ENCODE data around the gene BMS1.
A peak's percentile ranks its signal among the peaks of the same experiment; 100 is the strongest.

Gene BMS1

DNA sequence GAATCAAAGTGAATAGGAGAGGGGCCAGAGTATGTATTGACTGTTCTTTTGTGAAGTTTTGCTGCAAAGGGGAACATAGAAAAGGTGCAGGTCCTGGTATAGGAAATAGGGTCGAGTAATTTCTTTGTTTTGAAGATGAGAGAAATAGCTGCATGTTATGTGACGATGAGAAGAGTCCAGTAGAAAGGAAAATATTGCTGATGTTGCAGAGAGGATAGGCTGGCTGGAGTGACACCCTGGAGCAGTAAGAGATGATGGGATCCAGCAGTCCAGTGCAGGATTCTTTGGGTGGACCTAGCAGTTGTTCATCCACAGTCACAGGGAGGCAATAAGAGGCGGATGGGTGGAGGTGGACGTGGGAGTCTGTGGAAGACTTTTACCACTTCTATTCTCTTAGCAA is 2.1 kb upstream of the BMS1 start:
- CTCF ChIA-PET = no interaction called here
- TF ChIP-seq NFRKB (IDR thresholded peaks at IDR 0.05) (no peak), TARDBP (IDR thresholded peaks at IDR 0.05) (no peak), HDGF (IDR thresholded peaks at IDR 0.05; ENCODE audit: borderline replicate concordance) (no peak)
- POLR2A ChIA-PET = no interaction called here
- DNase-seq (ENCODE audit: extremely low spot score) = no peak

DNA sequence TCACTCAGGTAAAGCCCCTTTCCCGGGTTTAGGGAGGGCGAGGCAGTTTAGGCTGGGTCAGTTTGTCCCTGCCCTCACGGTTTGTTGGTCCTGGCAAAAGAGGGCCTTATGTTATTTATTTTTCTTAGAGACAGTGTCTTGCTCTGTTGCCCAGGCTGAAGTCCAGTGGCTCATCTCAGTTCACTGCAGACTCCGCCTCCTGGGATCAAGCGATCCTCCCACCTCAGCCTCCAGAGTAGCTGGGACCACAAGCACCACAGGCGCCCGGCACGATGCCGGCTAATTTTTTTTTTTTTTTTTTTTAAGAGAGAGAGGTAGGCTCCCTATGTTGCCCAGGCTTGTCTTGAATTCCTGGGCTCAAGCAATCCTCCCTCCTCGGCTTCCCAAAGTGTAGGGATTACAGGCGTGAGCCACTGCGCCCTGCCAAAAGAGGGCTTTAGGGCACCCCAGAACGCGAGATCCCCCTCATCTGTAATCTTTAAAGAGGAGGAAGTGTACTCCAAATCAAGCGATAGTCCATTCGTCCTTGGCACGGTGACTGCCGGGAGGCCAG is 626 bp upstream of the BMS1 start:
- POLR2A ChIA-PET = interaction anchor here (0.7 to 1.8 kb wide), 6 partner anchors 9 to 29 kb away, joined by 3 to 14 read pairs (median 5); no protein-coding TSS in a partner anchor
- CTCF ChIA-PET = no interaction called here
- no peak for DNase-seq (ENCODE audit: extremely low spot score)
- TF ChIP-seq CTBP1 (IDR thresholded peaks at IDR 0.05; ENCODE audit: borderline replicate concordance) = no peak
- TF ChIP-seq NFRKB (IDR thresholded peaks at IDR 0.05) = no peak
- no peak for TF ChIP-seq L3MBTL2 (conservative IDR thresholded peaks at IDR 0.05)
- no peak for TF ChIP-seq SP1 (IDR thresholded peaks at IDR 0.05)
- no peak for TF ChIP-seq HDGF (IDR thresholded peaks at IDR 0.05; ENCODE audit: borderline replicate concordance)
- no peak for TF ChIP-seq FOXA1 (IDR thresholded peaks at IDR 0.05)
- TF ChIP-seq ARNT (IDR thresholded peaks at IDR 0.05) = no peak
- TF ChIP-seq TARDBP (IDR thresholded peaks at IDR 0.05) = no peak
- TF ChIP-seq LEF1 (IDR thresholded peaks at IDR 0.05; ENCODE audit: borderline replicate concordance) = no peak
- TF ChIP-seq BHLHE40 (IDR thresholded peaks at IDR 0.05; ENCODE audit: borderline replicate concordance) = no peak

DNA sequence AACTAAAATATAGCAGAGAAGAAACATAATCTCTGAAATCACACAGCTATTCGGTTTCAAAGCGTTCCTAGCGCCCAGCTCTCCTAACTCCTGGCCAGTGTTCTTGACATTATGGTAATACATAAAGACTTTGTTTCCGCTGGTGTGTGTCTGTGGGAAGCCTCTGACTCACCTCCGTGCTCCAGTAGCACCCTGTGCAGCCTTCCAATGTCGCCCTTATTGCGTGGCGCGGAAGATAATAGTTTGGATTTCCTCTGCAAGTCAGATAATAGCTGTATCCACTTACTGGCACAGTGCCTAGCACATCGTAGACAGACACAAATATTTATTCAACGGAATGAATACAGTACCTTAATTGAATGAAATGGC is 570 bp downstream of the BMS1 start:
- ChIA-PET POLR2A (interaction anchor here (0.7 to 1.8 kb wide), 12 partner anchors 10 to 160 kb away, joined by 3 to 14 read pairs (median 4); no protein-coding TSS in a partner anchor), CTCF (interaction anchor here (1.3 kb wide), 1 partner anchor 30 kb away, joined by 3 read pairs; no protein-coding TSS in a partner anchor)
- peak; percentile 12 for DNase-seq (ENCODE audit: extremely low spot score)
- TF ChIP-seq FOXA1 (IDR thresholded peaks at IDR 0.05) (no peak), NFRKB (IDR thresholded peaks at IDR 0.05) (no peak), FOXK2 (IDR thresholded peaks at IDR 0.05) (no peak), ZNF384 (IDR thresholded peaks at IDR 0.05) (no peak), ELF4 (IDR thresholded peaks at IDR 0.05) (no peak), LEF1 (IDR thresholded peaks at IDR 0.05; ENCODE audit: borderline replicate concordance) (no peak), HDGF (IDR thresholded peaks at IDR 0.05; ENCODE audit: borderline replicate concordance) (no peak), TARDBP (IDR thresholded peaks at IDR 0.05) (no peak), BHLHE40 (IDR thresholded peaks at IDR 0.05; ENCODE audit: borderline replicate concordance) (no peak), L3MBTL2 (conservative IDR thresholded peaks at IDR 0.05) (no peak), SP1 (IDR thresholded peaks at IDR 0.05) (no peak), CTBP1 (IDR thresholded peaks at IDR 0.05; ENCODE audit: borderline replicate concordance) (no peak), ARNT (IDR thresholded peaks at IDR 0.05) (no peak), SUZ12 (IDR thresholded peaks at IDR 0.05) (no peak), FOXM1 (IDR thresholded peaks at IDR 0.05; ENCODE audit: borderline replicate concordance) (no peak)
- TF ChIP-seq, protein P1, sequence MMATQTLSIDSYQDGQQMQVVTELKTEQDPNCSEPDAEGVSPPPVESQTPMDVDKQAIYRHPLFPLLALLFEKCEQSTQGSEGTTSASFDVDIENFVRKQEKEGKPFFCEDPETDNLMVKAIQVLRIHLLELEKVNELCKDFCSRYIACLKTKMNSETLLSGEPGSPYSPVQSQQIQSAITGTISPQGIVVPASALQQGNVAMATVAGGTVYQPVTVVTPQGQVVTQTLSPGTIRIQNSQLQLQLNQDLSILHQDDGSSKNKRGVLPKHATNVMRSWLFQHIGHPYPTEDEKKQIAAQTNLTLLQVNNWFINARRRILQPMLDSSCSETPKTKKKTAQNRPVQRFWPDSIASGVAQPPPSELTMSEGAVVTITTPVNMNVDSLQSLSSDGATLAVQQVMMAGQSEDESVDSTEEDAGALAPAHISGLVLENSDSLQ (IDR thresholded peaks at IDR 0.05) = no peak

DNA sequence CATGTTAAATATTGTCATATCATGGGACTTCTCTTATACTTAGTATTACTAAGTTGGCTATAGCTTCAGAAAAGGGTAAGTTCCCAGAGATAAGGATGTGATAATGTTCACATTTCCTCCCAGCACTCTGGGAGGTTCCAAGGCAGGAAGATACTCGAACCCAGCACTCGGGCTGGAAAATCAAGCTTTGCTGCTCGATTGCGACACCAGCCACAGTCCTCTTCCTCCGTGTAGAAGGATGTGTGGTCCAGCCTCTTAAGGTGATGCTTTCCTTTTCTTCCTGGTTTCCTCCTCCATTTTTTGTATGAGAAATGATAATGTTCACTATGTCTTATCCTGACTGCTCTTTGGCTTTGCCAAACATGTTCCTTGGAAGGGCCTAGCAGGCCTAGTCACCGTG is 3.2 kb downstream of the BMS1 start:
- POLR2A ChIA-PET = no interaction called here

DNA sequence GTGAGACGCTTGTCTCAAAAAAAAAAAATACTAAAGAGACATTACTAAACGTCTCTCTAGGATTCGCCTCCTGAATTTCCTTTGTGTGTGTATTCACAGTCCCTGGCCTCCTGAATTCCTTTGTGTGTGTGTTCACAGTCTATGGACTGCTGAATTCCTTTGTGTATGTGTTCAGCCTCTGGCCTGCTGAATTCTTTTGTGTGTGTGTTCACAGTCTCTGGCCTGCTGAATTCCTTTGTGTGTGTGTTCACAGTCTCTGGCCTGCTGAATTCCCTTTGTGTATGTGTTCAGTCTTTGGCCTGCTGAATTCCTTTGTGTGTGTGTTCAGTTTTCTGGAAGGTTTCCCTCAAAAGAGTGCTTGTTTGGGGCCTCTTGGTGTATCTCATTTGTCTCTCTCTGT is 8.2 kb downstream of the BMS1 start:
- no peak for DNase-seq (ENCODE audit: extremely low spot score)
- CTCF ChIA-PET = no interaction called here
- POLR2A ChIA-PET = no interaction called here
- TF ChIP-seq SP1 (IDR thresholded peaks at IDR 0.05) (no peak), FOXA1 (IDR thresholded peaks at IDR 0.05) (no peak), HDGF (IDR thresholded peaks at IDR 0.05; ENCODE audit: borderline replicate concordance) (no peak), SUZ12 (IDR thresholded peaks at IDR 0.05) (no peak), BHLHE40 (IDR thresholded peaks at IDR 0.05; ENCODE audit: borderline replicate concordance) (no peak), CTBP1 (IDR thresholded peaks at IDR 0.05; ENCODE audit: borderline replicate concordance) (no peak), LEF1 (IDR thresholded peaks at IDR 0.05; ENCODE audit: borderline replicate concordance) (no peak), L3MBTL2 (conservative IDR thresholded peaks at IDR 0.05) (no peak), FOXM1 (IDR thresholded peaks at IDR 0.05; ENCODE audit: borderline replicate concordance) (no peak), TARDBP (IDR thresholded peaks at IDR 0.05) (no peak), NFRKB (IDR thresholded peaks at IDR 0.05) (no peak), ZNF384 (IDR thresholded peaks at IDR 0.05) (no peak), FOXK2 (IDR thresholded peaks at IDR 0.05) (no peak), ELF4 (IDR thresholded peaks at IDR 0.05) (no peak), ARNT (IDR thresholded peaks at IDR 0.05) (no peak)
- TF ChIP-seq, protein P1 (IDR thresholded peaks at IDR 0.05) = no peak

More for the DNA sequence above, 3.2 kb downstream of the BMS1 start:
- TF ChIP-seq ELF4 (IDR thresholded peaks at IDR 0.05) (no peak), ARNT (IDR thresholded peaks at IDR 0.05) (no peak), ZNF384 (IDR thresholded peaks at IDR 0.05) (no peak), HDGF (IDR thresholded peaks at IDR 0.05; ENCODE audit: borderline replicate concordance) (no peak), L3MBTL2 (conservative IDR thresholded peaks at IDR 0.05) (no peak), BHLHE40 (IDR thresholded peaks at IDR 0.05; ENCODE audit: borderline replicate concordance) (no peak), SUZ12 (IDR thresholded peaks at IDR 0.05) (no peak), NFRKB (IDR thresholded peaks at IDR 0.05) (no peak), FOXA1 (IDR thresholded peaks at IDR 0.05) (no peak), CTBP1 (IDR thresholded peaks at IDR 0.05; ENCODE audit: borderline replicate concordance) (no peak), LEF1 (IDR thresholded peaks at IDR 0.05; ENCODE audit: borderline replicate concordance) (no peak)
- no peak for DNase-seq (ENCODE audit: extremely low spot score)
- CTCF ChIA-PET = no interaction called here

DNA sequence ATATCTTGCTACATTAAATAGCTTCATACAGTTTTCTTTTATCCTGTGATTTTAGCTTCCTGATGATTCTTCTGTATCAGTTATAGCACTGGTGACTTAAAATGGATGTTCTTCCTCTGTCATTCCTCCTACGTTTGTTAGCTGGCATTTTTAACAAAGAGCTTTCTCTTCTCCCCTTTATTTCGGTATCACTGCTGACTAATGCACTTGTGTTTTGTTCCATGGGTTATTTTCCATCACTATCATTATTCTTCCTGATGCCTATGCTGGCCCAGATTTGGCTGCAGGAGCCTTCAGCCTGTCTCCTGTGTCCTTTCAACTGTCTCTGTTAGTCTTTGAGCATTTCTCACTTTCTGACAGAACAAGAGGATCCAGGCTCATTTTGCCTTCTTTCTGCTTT is 13.1 kb downstream of the BMS1 start:
- no peak for TF ChIP-seq FOXA1 (IDR thresholded peaks at IDR 0.05)
- no peak for TF ChIP-seq SUZ12 (IDR thresholded peaks at IDR 0.05)
- no peak for TF ChIP-seq NFRKB (IDR thresholded peaks at IDR 0.05)
- TF ChIP-seq TARDBP (IDR thresholded peaks at IDR 0.05) = no peak
- no peak for TF ChIP-seq L3MBTL2 (conservative IDR thresholded peaks at IDR 0.05)
- no peak for TF ChIP-seq ZNF384 (IDR thresholded peaks at IDR 0.05)
- TF ChIP-seq FOXM1 (IDR thresholded peaks at IDR 0.05; ENCODE audit: borderline replicate concordance) = no peak
- no peak for TF ChIP-seq SP1 (IDR thresholded peaks at IDR 0.05)
- no peak for TF ChIP-seq LEF1 (IDR thresholded peaks at IDR 0.05; ENCODE audit: borderline replicate concordance)
- TF ChIP-seq, protein P1 (IDR thresholded peaks at IDR 0.05) = no peak
- ChIA-PET CTCF (no interaction called here), POLR2A (no interaction called here)
- no peak for DNase-seq (ENCODE audit: extremely low spot score)

Data from HEK293T (cell line).